PC-3 (cell line): ENCODE measurements around the gene NAALADL1. TPM values are rescaled to one million over a fixed set of nuclear protein-coding genes. Genes with fewer than 3 reads are reported as not detected.

ENCODE experiments used
- ATAC-seq: fragments of 200-7000 bp; cut with Tn5 transposase; 2 replicates; pipeline ENCODE4 v1.9.1; 2020; ENCODE audit warnings: mild to moderate bottlenecking, moderate library complexity
- BruUV-seq: library from RNA; stranded (reverse); fragments of 400-500 nt; replicated peaks from 2 replicates; lab custom pipeline; 2021; lab: Mats Ljungman, UMichigan
- CTCF ChIA-PET: fragments of 300-600 bp; sonication (Branson Sonifier 250); formaldehyde crosslinking; loops from one replicate; lab custom pipeline; 2022; ENCODE audit warnings: antibody characterized with exemption; lab: Charles Lee
- POLR2A ChIA-PET: fragments of 300-600 bp; sonication (Branson Sonifier 250); formaldehyde crosslinking; loops from one replicate; lab custom pipeline; 2022; ENCODE audit warnings: antibody characterized with exemption; ENCODE audit not compliant: unreplicated experiment; lab: Charles Lee
- DNase-seq: peaks from one replicate; pipeline ENCODE4 v3.0.0-alpha.2; 2015
- H2AFZ ChIP-seq: fragments of 300-600 bp; sonication (generic); 2 replicates; pipeline ENCODE4 v1.6.0; 2016; ENCODE audit warnings: antibody characterized with exemption, low read length
- H3F3A ChIP-seq: fragments of 300-600 bp; sonication (generic); one replicate; pipeline ENCODE4 v1.6.0; 2017; ENCODE audit warnings: antibody characterized with exemption, low read length, control low read depth, mild to moderate bottlenecking; ENCODE audit not compliant: unreplicated experiment
- H3K27ac ChIP-seq: fragments of 300-600 bp; sonication (generic); 2 replicates; pipeline ENCODE4 v1.5.1; 2016; ENCODE audit warnings: mild to moderate bottlenecking, low read length
- H3K27me3 ChIP-seq: fragments of 300-600 bp; sonication (generic); 2 replicates; pipeline ENCODE4 v1.6.1; 2016; ENCODE audit warnings: low read length, mixed read lengths
- H3K36me3 ChIP-seq: fragments of 300-600 bp; sonication (generic); 2 replicates; pipeline ENCODE4 v1.6.1; 2016; ENCODE audit warnings: low read depth, mixed run types, low read length, mixed read lengths
- H3K4me1 ChIP-seq: fragments of 300-600 bp; sonication (generic); 2 replicates; pipeline ENCODE4 v1.5.1; 2016; ENCODE audit warnings: low read length; ENCODE audit not compliant: insufficient read depth
- H3K4me2 ChIP-seq: fragments of 300-600 bp; sonication (generic); 2 replicates; pipeline ENCODE4 v1.6.0; 2016; ENCODE audit warnings: low read length
- H3K4me3 ChIP-seq: fragments of 300-600 bp; sonication (generic); 2 replicates; pipeline ENCODE4 v1.5.1; 2016; ENCODE audit warnings: mild to moderate bottlenecking, low read length, mixed read lengths
- H3K79me2 ChIP-seq: fragments of 300-600 bp; sonication (generic); 2 replicates; pipeline ENCODE4 v1.6.1; 2017; ENCODE audit warnings: low read length, mixed read lengths
- H3K9ac ChIP-seq: fragments of 300-600 bp; sonication (generic); 2 replicates; pipeline ENCODE4 v1.6.0; 2016; ENCODE audit warnings: mild to moderate bottlenecking, low read length
- H3K9me2 ChIP-seq: fragments of 300-600 bp; sonication (generic); replicated peaks from 2 replicates; pipeline ENCODE4 v1.6.1; 2016; ENCODE audit warnings: mixed run types, low read length, mixed read lengths
- H3K9me3 ChIP-seq: fragments of 300-600 bp; sonication (generic); 2 replicates; pipeline ENCODE4 v1.6.1; 2016; ENCODE audit warnings: low read length, mixed read lengths
- H4K20me1 ChIP-seq: fragments of 300-600 bp; sonication (generic); 2 replicates; pipeline ENCODE4 v1.6.1; 2016; ENCODE audit warnings: low read length, mixed read lengths
- EZH2 ChIP-seq: fragments of 300-600 bp; sonication (generic); IDR thresholded peaks from one replicate; pipeline ENCODE4 v1.6.1; 2017; ENCODE audit warnings: antibody characterized with exemption, mild to moderate bottlenecking, low read length; ENCODE audit not compliant: unreplicated experiment
- EZH2phosphoT487 ChIP-seq: fragments of 300-600 bp; sonication (generic); IDR thresholded peaks from 2 replicates; pipeline ENCODE4 v1.6.1; 2018; ENCODE audit warnings: mild to moderate bottlenecking, antibody characterized with exemption, low read length, borderline replicate concordance
- intact Hi-C: fragments of 100-400 bp; cut with micrococcal nuclease; formaldehyde crosslinking; loops from 2 replicates; pipeline ENCODE4 v1.9.0; 2023
- total RNA-seq: library from RNA; depleted of rRNA; stranded (reverse); fragments of >200 nt; gene quantifications from 2 replicates; pipeline ENCODE4 v1.2.3, GENCODE V29; 2014
- TF ChIP-seq, protein P1 (sequence below): fragments of 300-600 bp; sonication (generic); conservative IDR thresholded peaks from 2 replicates; pipeline ENCODE4 v1.5.1; 2017; ENCODE audit warnings: antibody characterized with exemption, low read depth, mild to moderate bottlenecking, low read length

The NAALADL1 gene
- total RNA-seq, 1 experiment from 2014 or later, result 0.47 TPM

GRCh38 chr11:65040520-65040846 lies 17.9 kb downstream of the NAALADL1 start:
- ChIA-PET POLR2A (no interaction called here), CTCF (no interaction called here)
- H3K9ac ChIP-seq, result peak overlapping the region; percentile 85
- no peak for ATAC-seq
- H3K4me2 ChIP-seq, result peak overlapping the region; percentile 98
- peak overlapping the region; percentile 97 for H3K4me3 ChIP-seq
- peaks cover 35% of the 10 kb centered on the region for H3K4me1 ChIP-seq
- intact Hi-C loops, result loop anchor here (1.0 kb wide), 1 partner anchor 13 kb away; the partner anchor contains the start of gene SNX15
- H3K27ac ChIP-seq, result peak overlapping the region; percentile 87
- H3K79me2 ChIP-seq, result peaks cover 35% of the 10 kb centered on the region
- no peaks in the 10 kb centered on the region for H3K9me2 ChIP-seq
- TSS peak; percentile 71 for BruUV-seq
- no peaks in the 10 kb centered on the region for H3K27me3 ChIP-seq
- no peaks in the 10 kb centered on the region for H3K9me3 ChIP-seq
- DNase-seq, result no peak
- H2AFZ ChIP-seq, result peak overlapping the region; percentile 86
- TF ChIP-seq EZH2phosphoT487 (no peak), EZH2 (no peak)
- TF ChIP-seq, protein P1, sequence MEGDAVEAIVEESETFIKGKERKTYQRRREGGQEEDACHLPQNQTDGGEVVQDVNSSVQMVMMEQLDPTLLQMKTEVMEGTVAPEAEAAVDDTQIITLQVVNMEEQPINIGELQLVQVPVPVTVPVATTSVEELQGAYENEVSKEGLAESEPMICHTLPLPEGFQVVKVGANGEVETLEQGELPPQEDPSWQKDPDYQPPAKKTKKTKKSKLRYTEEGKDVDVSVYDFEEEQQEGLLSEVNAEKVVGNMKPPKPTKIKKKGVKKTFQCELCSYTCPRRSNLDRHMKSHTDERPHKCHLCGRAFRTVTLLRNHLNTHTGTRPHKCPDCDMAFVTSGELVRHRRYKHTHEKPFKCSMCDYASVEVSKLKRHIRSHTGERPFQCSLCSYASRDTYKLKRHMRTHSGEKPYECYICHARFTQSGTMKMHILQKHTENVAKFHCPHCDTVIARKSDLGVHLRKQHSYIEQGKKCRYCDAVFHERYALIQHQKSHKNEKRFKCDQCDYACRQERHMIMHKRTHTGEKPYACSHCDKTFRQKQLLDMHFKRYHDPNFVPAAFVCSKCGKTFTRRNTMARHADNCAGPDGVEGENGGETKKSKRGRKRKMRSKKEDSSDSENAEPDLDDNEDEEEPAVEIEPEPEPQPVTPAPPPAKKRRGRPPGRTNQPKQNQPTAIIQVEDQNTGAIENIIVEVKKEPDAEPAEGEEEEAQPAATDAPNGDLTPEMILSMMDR, result no peak
- peaks cover 3% of the 10 kb centered on the region for H3F3A ChIP-seq
- peaks cover 5% of the 10 kb centered on the region; the same call in 1 of the 2 replicates for H4K20me1 ChIP-seq
- H3K36me3 ChIP-seq, result peaks cover 10% of the 10 kb centered on the region

DNA sequence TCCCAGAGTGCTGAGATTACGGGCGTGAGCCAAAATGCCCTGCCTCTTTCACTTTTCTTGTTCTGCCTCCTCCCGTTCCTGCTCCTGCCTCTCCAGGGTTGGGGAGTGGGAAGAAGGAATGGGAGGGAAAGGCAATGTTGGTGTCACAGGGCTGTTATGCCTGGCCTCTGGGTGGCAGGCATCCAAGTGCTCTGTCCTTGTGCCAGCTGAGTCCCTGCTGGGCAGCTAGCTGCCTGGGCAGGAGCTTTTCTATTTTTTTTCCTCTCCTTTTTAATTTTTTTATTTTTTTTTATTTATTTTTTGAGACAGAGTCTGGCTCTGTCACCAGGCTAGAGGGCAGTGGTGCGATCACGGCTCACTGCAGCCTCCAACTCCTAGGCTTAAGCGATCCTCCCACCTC lies 21.4 kb downstream of the NAALADL1 start:
- intact Hi-C loops, result no loop called here
- POLR2A ChIA-PET, result no interaction called here
- Histone ChIP-seq H4K20me1 (no peaks in the 10 kb centered on the region), H3K27ac (no peak overlapping the region), H3K79me2 (peaks cover 8% of the 10 kb centered on the region), H3K36me3 (no peaks in the 10 kb centered on the region; the same call in 1 of the 2 replicates), H2AFZ (no peak overlapping the region), H3K9me2 (no peaks in the 10 kb centered on the region), H3K9ac (no peak overlapping the region), H3F3A (peaks cover 3% of the 10 kb centered on the region), H3K27me3 (no peaks in the 10 kb centered on the region), H3K9me3 (no peaks in the 10 kb centered on the region), H3K4me1 (peaks cover 10% of the 10 kb centered on the region; the same call in 1 of the 2 replicates), H3K4me2 (no peak overlapping the region), H3K4me3 (no peak overlapping the region)
- no peak for ATAC-seq
- TF ChIP-seq EZH2 (no peak), EZH2phosphoT487 (no peak)
- TF ChIP-seq, protein P1, result no peak
- DNase-seq, result peak; percentile 20
- CTCF ChIA-PET, result no interaction called here
- BruUV-seq, result no TSS peak

- no peak overlapping the region for H2AFZ ChIP-seq
- ChIA-PET POLR2A (no interaction called here), CTCF (no interaction called here)
- no TSS peak for BruUV-seq
- H3K4me1 ChIP-seq, result peaks cover 10% of the 10 kb centered on the region; the same call in 1 of the 2 replicates
- TF ChIP-seq, protein P1, result no peak
- TF ChIP-seq EZH2phosphoT487 (no peak), EZH2 (no peak)
- H3K79me2 ChIP-seq, result no peaks in the 10 kb centered on the region
- no peaks in the 10 kb centered on the region for H4K20me1 ChIP-seq
- intact Hi-C loops, result no loop called here
- H3K4me3 ChIP-seq, result no peak overlapping the region
- no peak overlapping the region for H3K4me2 ChIP-seq
- H3K27ac ChIP-seq, result no peak overlapping the region
- no peaks in the 10 kb centered on the region for H3K9me2 ChIP-seq
- no peaks in the 10 kb centered on the region for H3K9me3 ChIP-seq
- H3K36me3 ChIP-seq, result no peaks in the 10 kb centered on the region; the same call in 1 of the 2 replicates
- ATAC-seq (no peak), DNase-seq (no peak)
- peaks cover 3% of the 10 kb centered on the region for H3F3A ChIP-seq
- H3K9ac ChIP-seq, result no peak overlapping the region
- no peaks in the 10 kb centered on the region for H3K27me3 ChIP-seq
Observed at GRCh38 chr11:65035579-65035978, 22.8 kb downstream of the NAALADL1 start.
